Measurements from ENCODE around the gene ZBTB12. TPM values are rescaled to one million over a fixed set of nuclear protein-coding genes. Genes with fewer than 3 reads are reported as not detected.

The ZBTB12 gene
- total and polyA plus RNA-seq, 9 of the 15 experiments (the other 6 are each of a cell fraction or from before 2014, with no cell fraction given) = 0.03 to 12.4 (median 5.8) TPM; not detected in 1

DNA sequence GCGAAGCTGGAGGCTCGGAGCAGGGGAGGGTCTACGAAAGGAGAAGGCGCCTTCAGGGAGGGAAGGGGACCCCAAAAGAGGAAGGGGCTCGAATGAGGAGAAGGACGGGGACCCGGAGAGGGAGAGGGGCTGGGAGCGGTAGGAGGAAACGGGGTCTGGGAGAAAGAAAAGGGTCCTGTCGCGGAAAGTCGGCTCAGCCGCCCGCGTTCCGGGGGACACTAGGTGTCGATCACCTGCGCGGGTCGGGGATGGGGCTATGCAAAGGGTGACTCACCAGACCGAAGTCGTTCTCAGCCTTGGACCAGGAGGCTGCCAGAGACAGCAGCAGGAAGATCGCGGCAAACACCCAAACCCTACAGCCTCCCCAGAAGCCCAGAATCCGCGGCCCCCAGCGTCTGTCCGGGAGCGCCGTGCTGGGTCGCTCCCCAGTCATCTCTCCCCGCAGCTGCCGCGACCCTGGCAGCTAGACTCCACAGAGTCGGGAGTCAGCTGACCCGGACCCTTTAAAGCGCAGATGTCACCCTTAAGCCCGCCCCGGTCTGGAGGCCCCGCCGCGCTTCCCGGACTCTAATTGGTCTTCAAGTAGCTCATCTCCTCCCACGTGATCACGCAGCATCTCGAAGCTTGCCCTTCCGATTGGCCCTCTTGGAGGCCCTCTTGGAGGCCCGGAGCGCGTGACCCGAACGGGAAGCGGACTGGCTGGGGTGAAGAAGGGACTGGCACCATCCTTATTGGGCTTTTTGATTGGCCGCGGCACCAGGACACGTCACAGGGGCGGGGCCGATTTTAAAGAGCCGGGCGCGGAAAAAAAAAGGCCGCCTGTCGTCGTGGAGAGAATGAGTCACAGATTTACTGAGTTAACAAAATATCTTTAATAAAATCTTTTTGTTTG is 39.3 kb downstream of the ZBTB12 start, which contains the start of gene NEU1:
Gene NEU1, minus strand, starts transcription at position 478 of the 892 bp plus-strand sequence. Its CDS starts 45 bp downstream, at position 433.
- Histone ChIP-seq H3K79me2 (ENCODE audit: control insufficient read depth, insufficient read depth, low read length) (peaks cover 24% of the 10 kb centered on the region), H3K27ac (ENCODE audit: extremely low read depth, low read depth, low read length) (peak within 1 kb of the TSS; percentile 73), H4K20me1 (replicated peaks; ENCODE audit: control insufficient read depth, insufficient read depth, low read length) (no peaks in the 10 kb centered on the region), H3K9me1 (ENCODE audit: control insufficient read depth, insufficient read depth, low read length) (peaks cover 9% of the 10 kb centered on the region), H2AFZ (ENCODE audit: low read depth, low read length) (peak within 1 kb of the TSS; percentile 90), H3K9me3 (replicated peaks; ENCODE audit: control insufficient read depth, insufficient read depth, low read depth, low read length) (no peaks in the 10 kb centered on the region), H3K4me3 (peak within 1 kb of the TSS; percentile 62), H3K27me3 (ENCODE audit: control insufficient read depth in 2 of 2, insufficient read depth in 2 of 2, low read length in 2 of 2) (no peaks in the 10 kb centered on the region), H3K4me1 (replicated peaks in 1 of 2; ENCODE audit: control insufficient read depth in 2 of 2, insufficient read depth in 2 of 2, low read length in 2 of 2) (peaks cover 13 to 43% of the 10 kb centered on the region in 2 experiments; a peak in 4 of 5 replicates), H3K9ac (ENCODE audit: insufficient read depth in 1 of 2, low read depth in 2 of 2, low read length in 2 of 2) (peak within 1 kb of the TSS; percentile 73 to 95), H3K36me3 (ENCODE audit: control insufficient read depth, insufficient read depth, low read length) (peaks cover 49% of the 10 kb centered on the region; the same call in 2 of the 3 replicates), H3K4me2 (ENCODE audit: insufficient read depth, low read length) (peak within 1 kb of the TSS; percentile 85)
- intact Hi-C loops (cut with micrococcal nuclease) = loop anchor here (1.0 to 2.0 kb wide), 6 partner anchors 28 to 315 kb away; partner anchors contain the start of genes BAG6, LY6G5C and NFKBIL1
- WGBS (ENCODE audit: insufficient coverage, low coverage, missing lambda C conversion rate) = under 1% methylated on average over 64 of the region's 64 CpGs
- POLR2A ChIA-PET = interaction anchor here (0.5 to 4.3 kb wide), 35 partner anchors 10 to 264 kb away, joined by 3 to 123 read pairs (median 5); partner anchors contain the start of genes ABHD16A, BAG6, C6orf47 and CSNK2B
- ATAC-seq (peak; percentile 98), DNase-seq (ENCODE audit: extremely low read depth in 1 of 4, low spot score in 3 of 4) (peak; percentile 100), FAIRE-seq (peak; percentile 100)
- CTCF ChIA-PET (ENCODE audit: low intra/inter-chr PET ratio) = interaction anchor here (0.6 to 1.1 kb wide), 2 partner anchors 182 to 253 kb away, joined by 3 to 5 read pairs; partner anchors contain the start of gene LY6G5C
- in situ Hi-C loops (cut with MboI) = loop anchor here (5.0 kb wide), 1 partner anchor 200 kb away; the partner anchor contains the start of genes C6orf47 and GPANK1
- no TSS peak for BruUV-seq (replicated peaks)
- TF ChIP-seq CREM (IDR thresholded peaks at IDR 0.05; ENCODE audit: low read depth) = peak; percentile 96
- TF ChIP-seq ZNF717 (CRISPR knock-in tag; IDR thresholded peaks at IDR 0.05) = no peak
- TF ChIP-seq ZNF408 (CRISPR knock-in tag; IDR thresholded peaks at IDR 0.05; ENCODE audit: low read depth) = no peak
- TF ChIP-seq ZNF224 (CRISPR knock-in tag; IDR thresholded peaks at IDR 0.05) = no peak
- TF ChIP-seq, protein P1, sequence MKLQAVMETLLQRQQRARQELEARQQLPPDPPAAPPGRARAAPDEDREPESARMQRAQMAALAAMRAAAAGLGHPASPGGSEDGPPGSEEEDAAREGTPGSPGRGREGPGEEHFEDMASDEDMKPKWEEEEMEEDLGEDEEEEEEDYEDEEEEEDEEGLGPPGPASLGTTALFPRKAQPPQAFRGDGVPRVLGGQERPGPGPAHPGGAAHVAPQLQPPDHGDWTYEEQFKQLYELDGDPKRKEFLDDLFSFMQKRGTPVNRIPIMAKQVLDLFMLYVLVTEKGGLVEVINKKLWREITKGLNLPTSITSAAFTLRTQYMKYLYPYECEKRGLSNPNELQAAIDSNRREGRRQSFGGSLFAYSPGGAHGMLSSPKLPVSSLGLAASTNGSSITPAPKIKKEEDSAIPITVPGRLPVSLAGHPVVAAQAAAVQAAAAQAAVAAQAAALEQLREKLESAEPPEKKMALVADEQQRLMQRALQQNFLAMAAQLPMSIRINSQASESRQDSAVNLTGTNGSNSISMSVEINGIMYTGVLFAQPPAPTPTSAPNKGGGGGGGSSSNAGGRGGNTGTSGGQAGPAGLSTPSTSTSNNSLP (IDR thresholded peaks at IDR 0.05; ENCODE audit: borderline replicate concordance, low read depth, low read length) = peak; percentile 55; the same call in 1 of the 2 replicates
- TF ChIP-seq HNRNPLL (IDR thresholded peaks at IDR 0.05; ENCODE audit: low read depth, low read length, poor library complexity, severe bottlenecking) = peak; percentile 5
- TF ChIP-seq, protein P2, sequence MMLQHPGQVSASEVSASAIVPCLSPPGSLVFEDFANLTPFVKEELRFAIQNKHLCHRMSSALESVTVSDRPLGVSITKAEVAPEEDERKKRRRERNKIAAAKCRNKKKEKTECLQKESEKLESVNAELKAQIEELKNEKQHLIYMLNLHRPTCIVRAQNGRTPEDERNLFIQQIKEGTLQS (IDR thresholded peaks at IDR 0.05) = peak; percentile 92
- TF ChIP-seq, protein P2 (CRISPR knock-in tag; conservative IDR thresholded peaks at IDR 0.05) = no peak; the same call in 1 of the 2 replicates
- TF ChIP-seq HSF4 (CRISPR knock-in tag; IDR thresholded peaks at IDR 0.05; ENCODE audit: borderline replicate concordance) = no peak
- no peak for TF ChIP-seq DDX20 (tag; IDR thresholded peaks at IDR 0.05; ENCODE audit: low read depth)
- TF ChIP-seq MED1 (CRISPR knock-in tag; IDR thresholded peaks at IDR 0.05; ENCODE audit: borderline replicate concordance) = no peak
- peak; percentile 87 for TF ChIP-seq SOX6 (IDR thresholded peaks at IDR 0.05)
- peak; percentile 86; the same call in 1 of the 2 replicates for TF ChIP-seq PHF21A (IDR thresholded peaks at IDR 0.05; ENCODE audit: borderline replicate concordance, low read depth)
- TF ChIP-seq XRCC3 (IDR thresholded peaks at IDR 0.05) = no peak
- TF ChIP-seq MAFK (IDR thresholded peaks at IDR 0.05; ENCODE audit: low read length) = peak; percentile 26
- TF ChIP-seq ZNF347 (CRISPR knock-in tag; IDR thresholded peaks at IDR 0.05; ENCODE audit: low read depth) = peak; percentile 32; the same call in 1 of the 2 replicates
- no peak for TF ChIP-seq ZNF121 (CRISPR knock-in tag; conservative IDR thresholded peaks at IDR 0.05)
- TF ChIP-seq NFE2L1 (tag; IDR thresholded peaks at IDR 0.05; ENCODE audit: borderline replicate concordance, low read depth) = no peak
- no peak for TF ChIP-seq MCM2 (IDR thresholded peaks at IDR 0.05; ENCODE audit: low read depth)
- TF ChIP-seq SRSF9 (IDR thresholded peaks at IDR 0.05; ENCODE audit: borderline replicate concordance, low read depth, low read length) = no peak
